Measurements from ENCODE around the gene IL22RA1. TPM values are rescaled to one million over a fixed set of nuclear protein-coding genes. Genes with fewer than 3 reads are reported as not detected.

Gene IL22RA1
- total and polyA plus RNA-seq, 12 donors: 0.06 to 0.76 (median 0.26) TPM; not detected in 2

GRCh38 chr1:24120965-24121364 lies 22.0 kb downstream of the IL22RA1 start:
- 73 to 90% (median 78%) methylated on average over 2 to 3 of the region's 3 CpGs for WGBS, 4 donors
- intact Hi-C loops (cut with DNase I): no loop called here
- Histone ChIP-seq H3K27me3 (no peaks in the 10 kb centered on the region), H3K4me3 (no peak overlapping the region), H3K9me3 (replicated peaks in 1 of 3) (no peaks in the 10 kb centered on the region), H3K4me1 (replicated peaks in 1 of 2) (peaks cover 7 to 10% of the 10 kb centered on the region in 2 donors), H3K36me3 (replicated peaks in 1 of 2) (no peaks in the 10 kb centered on the region), H3K27ac (peak overlapping the region in 1 of 5 donors; percentile 56)
- TF ChIP-seq POLR2A (IDR thresholded peaks at IDR 0.05) (no peak), CTCF (IDR thresholded peaks at IDR 0.05) (no peak)
- no peak for DNase-seq

GRCh38 chr1:24119859-24120756 lies 22.8 kb downstream of the IL22RA1 start:
- WGBS, 4 donors: 28 to 39% (median 32%) methylated on average over 8 to 17 of the region's 17 CpGs
- Histone ChIP-seq H3K4me1 (replicated peaks in 1 of 2) (peaks cover 7 to 10% of the 10 kb centered on the region in 2 donors), H3K9me3 (replicated peaks in 1 of 3) (no peaks in the 10 kb centered on the region), H3K36me3 (replicated peaks in 1 of 2) (no peaks in the 10 kb centered on the region), H3K4me3 (no peak overlapping the region), H3K27me3 (no peaks in the 10 kb centered on the region), H3K27ac (peak overlapping the region in 2 of 5 donors; percentile 44 to 56)
- TF ChIP-seq POLR2A (IDR thresholded peaks at IDR 0.05) (no peak), CTCF (IDR thresholded peaks at IDR 0.05) (no peak)
- intact Hi-C loops (cut with DNase I): no loop called here
- peak; percentile 45 to 83 (median 73) for DNase-seq

- peak overlapping the region in 2 of 5 donors; percentile 4 to 56 for H3K27ac ChIP-seq
- DNase-seq: no peak
- WGBS, 4 donors: 63 to 75% (median 70%) methylated on average over 3 to 5 of the region's 5 CpGs
Measured at GRCh38 chr1:24119489-24119858, 23.5 kb downstream of the IL22RA1 start.

More at GRCh38 chr1:24119489-24119858, 23.5 kb downstream of the IL22RA1 start:
- TF ChIP-seq POLR2A (IDR thresholded peaks at IDR 0.05): no peak
- TF ChIP-seq CTCF (IDR thresholded peaks at IDR 0.05): no peak
- H3K4me1 ChIP-seq (replicated peaks in 1 of 2): peaks cover 7 to 10% of the 10 kb centered on the region in 2 donors
- H3K9me3 ChIP-seq (replicated peaks in 1 of 3): no peaks in the 10 kb centered on the region
- H3K27me3 ChIP-seq: no peaks in the 10 kb centered on the region
- intact Hi-C loops (cut with DNase I): no loop called here
- H3K4me3 ChIP-seq: no peak overlapping the region
- no peaks in the 10 kb centered on the region for H3K36me3 ChIP-seq (replicated peaks in 1 of 2)
